GM12872 (cell line): Measurements from ENCODE around the gene CAPN11.

Experiments used
- TF ChIP-seq, protein P1 (sequence below): IDR thresholded peaks from 3 replicates; pipeline ENCODE4 v1.5.1; 2011; ENCODE audit warnings: low read depth, mild to moderate bottlenecking, low read length, moderate library complexity; ENCODE audit not compliant: insufficient read depth

The CAPN11 gene

DNA sequence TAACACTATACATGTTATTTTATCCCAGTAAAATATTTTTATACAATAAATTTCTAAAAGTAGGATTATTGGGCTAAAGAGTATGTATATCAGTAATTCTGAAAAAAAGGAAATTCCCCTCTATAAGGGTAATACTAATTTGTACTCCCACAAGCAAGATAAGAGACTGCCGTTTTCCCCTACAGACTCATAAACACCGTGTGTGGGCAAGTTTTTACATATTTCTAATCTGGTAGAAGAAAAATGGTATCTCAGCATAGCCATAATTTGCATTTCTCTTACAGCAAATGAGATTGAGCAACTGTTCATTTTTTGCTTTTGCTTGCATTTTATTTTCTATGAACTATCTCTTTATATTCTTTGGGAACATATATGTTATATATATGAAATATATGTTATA is 32.1 kb downstream of the CAPN11 start:
- TF ChIP-seq, protein P1, sequence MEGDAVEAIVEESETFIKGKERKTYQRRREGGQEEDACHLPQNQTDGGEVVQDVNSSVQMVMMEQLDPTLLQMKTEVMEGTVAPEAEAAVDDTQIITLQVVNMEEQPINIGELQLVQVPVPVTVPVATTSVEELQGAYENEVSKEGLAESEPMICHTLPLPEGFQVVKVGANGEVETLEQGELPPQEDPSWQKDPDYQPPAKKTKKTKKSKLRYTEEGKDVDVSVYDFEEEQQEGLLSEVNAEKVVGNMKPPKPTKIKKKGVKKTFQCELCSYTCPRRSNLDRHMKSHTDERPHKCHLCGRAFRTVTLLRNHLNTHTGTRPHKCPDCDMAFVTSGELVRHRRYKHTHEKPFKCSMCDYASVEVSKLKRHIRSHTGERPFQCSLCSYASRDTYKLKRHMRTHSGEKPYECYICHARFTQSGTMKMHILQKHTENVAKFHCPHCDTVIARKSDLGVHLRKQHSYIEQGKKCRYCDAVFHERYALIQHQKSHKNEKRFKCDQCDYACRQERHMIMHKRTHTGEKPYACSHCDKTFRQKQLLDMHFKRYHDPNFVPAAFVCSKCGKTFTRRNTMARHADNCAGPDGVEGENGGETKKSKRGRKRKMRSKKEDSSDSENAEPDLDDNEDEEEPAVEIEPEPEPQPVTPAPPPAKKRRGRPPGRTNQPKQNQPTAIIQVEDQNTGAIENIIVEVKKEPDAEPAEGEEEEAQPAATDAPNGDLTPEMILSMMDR: no peak

GRCh38 chr6:44192428-44193041 is 33.9 kb downstream of the CAPN11 start:
- TF ChIP-seq, protein P1: no peak

GRCh38 chr6:44193307-44193910 is 34.8 kb downstream of the CAPN11 start:
- TF ChIP-seq, protein P1: no peak

- TF ChIP-seq, protein P1: no peak
Observed at GRCh38 chr6:44194326-44194725, 35.7 kb downstream of the CAPN11 start.

GRCh38 chr6:44198684-44199083 is 40.1 kb downstream of the CAPN11 start:
- TF ChIP-seq, protein P1: no peak

DNA sequence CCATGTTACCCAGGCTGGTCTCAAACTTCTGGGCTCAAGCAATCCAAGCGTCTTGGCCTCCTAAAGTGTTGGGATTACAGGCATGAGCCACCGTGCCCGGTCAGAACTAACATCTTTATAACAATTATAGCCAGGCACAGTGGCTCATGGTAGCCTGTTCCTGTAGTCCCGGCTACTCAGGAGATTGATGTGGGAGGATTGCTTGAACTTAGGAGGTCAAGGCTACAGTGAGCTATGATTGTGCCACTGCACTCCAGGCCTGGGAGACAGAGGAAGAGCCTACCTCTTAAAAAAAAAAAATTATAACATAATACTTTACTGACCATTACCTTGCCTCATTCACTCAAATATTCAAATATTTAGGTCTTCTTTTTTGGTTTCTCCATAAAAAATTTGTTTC is 41.3 kb downstream of the CAPN11 start:
- TF ChIP-seq, protein P1: no peak

- TF ChIP-seq, protein P1: no peak
Observed at GRCh38 chr6:44201200-44201599, 42.6 kb downstream of the CAPN11 start.
